Kidney (tissue), 14 donors: Measurements from ENCODE around the gene HBZ. TPM values are rescaled to one million over a fixed set of nuclear protein-coding genes. Genes with fewer than 3 reads are reported as not detected.

Experiments used
- DNase-seq, 5 donors: peaks; one replicate each; pipeline ENCODE4 v3.0.0-alpha.2; 2013 to 2020
- FAIRE-seq: peaks from 2 replicates; lab custom pipeline; 2012; peaks lifted over from hg19 to GRCh38; lab: Jason Lieb, UNC
- H3K27ac ChIP-seq, 2 donors: one replicate each; pipeline ENCODE4 v1.7.0; 2013; ENCODE audit warnings: low read depth in 2 of 2, low read length in 2 of 2, inconsistent platforms in 1 of 2
- H3K27me3 ChIP-seq: one replicate; pipeline ENCODE4 v1.7.1; 2013; ENCODE audit warnings: low read length, inconsistent platforms; ENCODE audit not compliant: control insufficient read depth, insufficient read depth
- H3K36me3 ChIP-seq, 3 donors: one replicate each; pipeline versions ENCODE4 v1.7.0 to v1.7.1; 2013; ENCODE audit warnings: low read length in 3 of 3, control low read depth in 1 of 3, inconsistent platforms in 1 of 3; ENCODE audit not compliant: insufficient read depth in 3 of 3, control insufficient read depth in 2 of 3
- H3K4me1 ChIP-seq, 3 donors: one replicate each; pipeline versions ENCODE4 v1.7.0 to v1.7.1; 2013; ENCODE audit warnings: low read length in 3 of 3, inconsistent platforms in 1 of 3, low read depth in 1 of 3; ENCODE audit not compliant: control insufficient read depth in 2 of 3, insufficient read depth in 2 of 3
- H3K4me3 ChIP-seq, 3 donors: one replicate each; pipeline versions ENCODE4 v1.7.0 to v1.8.1; 2013; ENCODE audit warnings: low read length in 3 of 3, control low read depth in 1 of 3, inconsistent platforms in 1 of 3
- H3K9ac ChIP-seq, 3 donors: one replicate each; pipeline versions ENCODE4 v1.7.0 to v1.7.1; 2013; ENCODE audit warnings: low read length in 3 of 3, control low read depth in 1 of 3, inconsistent platforms in 1 of 3
- H3K9me3 ChIP-seq, 3 donors: one replicate each; pipeline versions ENCODE4 v1.7.0 to v1.7.1; 2013; ENCODE audit warnings: low read length in 3 of 3, control low read depth in 1 of 3, inconsistent platforms in 1 of 3; ENCODE audit not compliant: control insufficient read depth in 2 of 3, insufficient read depth in 1 of 3
- intact Hi-C: fragments of 100-400 bp; cut with DNase I; formaldehyde crosslinking; loops from one replicate; pipeline ENCODE4 v1.11.1; 2022
- polyA plus RNA-seq: library from polyadenylated mRNA; stranded (reverse); fragments of 350-450 nt; fragmentation: Illumina TruSeq; extraction: RNeasy Lipid Tissue Mini Kit (QIAGEN cat#74804); gene quantifications from one replicate; pipeline ENCODE4 v1.2.3, GENCODE V29; 2014; ENCODE audit warnings: low read depth, low replicate concordance; ENCODE audit not compliant: insufficient read depth
- total RNA-seq: library from RNA; stranded (reverse); fragmentation: NEBNext Ultra II Directional; extraction: Animal tissue kit (Norgen Biotek cat#: 25700); gene quantifications from one replicate; pipeline ENCODE4 v1.2.1, GENCODE V29; 2021
- TF ChIP-seq, protein P1 (sequence below): IDR thresholded peaks from 3 replicates; pipeline ENCODE4 v1.5.1; 2012; ENCODE audit warnings: mild to moderate bottlenecking, moderate library complexity, borderline replicate concordance; ENCODE audit not compliant: insufficient read depth; ENCODE audit errors: extremely low read depth
- donor health status: control.
- donor health status: control.
- donor health status: control.
- donor health status: control.
- donor health status: control.
- donor health status: DM: yes; HTN: yes; CAD: no.
- donor health status: Normal renal cell carcinoma (clear cell type).

Gene HBZ
- total and polyA plus RNA-seq, 2 donors from 2014 or later = not detected

DNA sequence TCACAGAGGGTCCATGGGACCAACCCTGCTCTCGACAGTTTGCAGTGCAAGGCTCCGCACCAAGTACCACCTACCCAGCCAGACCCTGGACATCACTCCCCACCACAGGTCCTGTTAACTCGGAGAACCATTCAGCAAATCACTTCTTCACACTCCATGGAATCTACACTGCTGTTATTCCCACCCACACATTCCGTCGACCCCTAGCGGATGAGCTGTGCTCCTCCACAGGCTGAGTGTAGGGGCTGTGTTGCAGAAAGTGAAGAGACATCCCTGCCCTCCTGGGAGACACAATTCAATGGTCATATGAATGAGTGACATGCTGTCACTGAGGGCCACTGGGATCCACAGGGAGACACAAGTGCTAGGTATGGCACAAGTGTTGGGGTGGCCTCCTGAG is 46.9 kb upstream of the HBZ start:
- Histone ChIP-seq H3K9me3 (no peaks in the 10 kb centered on the region), H3K27me3 (no peaks in the 10 kb centered on the region), H3K4me1 (peaks cover 0 to 18% (median 9%) of the 10 kb centered on the region in 3 donors), H3K27ac (no peak overlapping the region), H3K4me3 (no peak overlapping the region), H3K9ac (no peak overlapping the region), H3K36me3 (peaks cover 0 to 7% (median 0%) of the 10 kb centered on the region in 3 donors)
- FAIRE-seq (no peak), DNase-seq (no peak)
- TF ChIP-seq, protein P1, sequence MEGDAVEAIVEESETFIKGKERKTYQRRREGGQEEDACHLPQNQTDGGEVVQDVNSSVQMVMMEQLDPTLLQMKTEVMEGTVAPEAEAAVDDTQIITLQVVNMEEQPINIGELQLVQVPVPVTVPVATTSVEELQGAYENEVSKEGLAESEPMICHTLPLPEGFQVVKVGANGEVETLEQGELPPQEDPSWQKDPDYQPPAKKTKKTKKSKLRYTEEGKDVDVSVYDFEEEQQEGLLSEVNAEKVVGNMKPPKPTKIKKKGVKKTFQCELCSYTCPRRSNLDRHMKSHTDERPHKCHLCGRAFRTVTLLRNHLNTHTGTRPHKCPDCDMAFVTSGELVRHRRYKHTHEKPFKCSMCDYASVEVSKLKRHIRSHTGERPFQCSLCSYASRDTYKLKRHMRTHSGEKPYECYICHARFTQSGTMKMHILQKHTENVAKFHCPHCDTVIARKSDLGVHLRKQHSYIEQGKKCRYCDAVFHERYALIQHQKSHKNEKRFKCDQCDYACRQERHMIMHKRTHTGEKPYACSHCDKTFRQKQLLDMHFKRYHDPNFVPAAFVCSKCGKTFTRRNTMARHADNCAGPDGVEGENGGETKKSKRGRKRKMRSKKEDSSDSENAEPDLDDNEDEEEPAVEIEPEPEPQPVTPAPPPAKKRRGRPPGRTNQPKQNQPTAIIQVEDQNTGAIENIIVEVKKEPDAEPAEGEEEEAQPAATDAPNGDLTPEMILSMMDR = no peak
- intact Hi-C loops = no loop called here

- intact Hi-C loops = no loop called here
- H3K9me3 ChIP-seq = no peaks in the 10 kb centered on the region
- no peak overlapping the region for H3K9ac ChIP-seq
- H3K36me3 ChIP-seq = peaks cover 0 to 11% (median 0%) of the 10 kb centered on the region in 3 donors
- H3K4me1 ChIP-seq = peaks cover 0 to 11% (median 6%) of the 10 kb centered on the region in 3 donors
- H3K27ac ChIP-seq = no peak overlapping the region
- TF ChIP-seq, protein P1 = peak; percentile 78
- H3K4me3 ChIP-seq = no peak overlapping the region
- H3K27me3 ChIP-seq = no peaks in the 10 kb centered on the region
- FAIRE-seq (peak; percentile 3), DNase-seq (peak in 3 of 5 donors; percentile 68 to 91 (median 83))
Measured at GRCh38 chr16:106623-107324, 45.7 kb upstream of the HBZ start.

GRCh38 chr16:112153-112840 is 40.1 kb upstream of the HBZ start:
- Histone ChIP-seq H3K4me3 (no peak overlapping the region), H3K4me1 (no peaks in the 10 kb centered on the region), H3K9me3 (no peaks in the 10 kb centered on the region), H3K9ac (no peak overlapping the region), H3K27me3 (no peaks in the 10 kb centered on the region), H3K27ac (no peak overlapping the region), H3K36me3 (peaks cover 0 to 33% (median 0%) of the 10 kb centered on the region in 3 donors)
- DNase-seq (no peak), FAIRE-seq (no peak)
- intact Hi-C loops = no loop called here
- TF ChIP-seq, protein P1 = no peak
